A673 (cell line): ENCODE data around the gene NECAB2. TPM values are rescaled to one million over a fixed set of nuclear protein-coding genes. Genes with fewer than 3 reads are reported as not detected.

Experiments used
- BruUV-seq: library from RNA; stranded (reverse); fragments of 400-500 nt; replicated peaks from 2 replicates; lab custom pipeline; 2021; lab: Mats Ljungman, UMichigan
- CTCF ChIA-PET: fragments of 300-600 bp; sonication (Branson Sonifier 250); formaldehyde crosslinking; loops from one replicate; lab custom pipeline; 2022; ENCODE audit warnings: antibody characterized with exemption; lab: Charles Lee
- POLR2A ChIA-PET: fragments of 300-600 bp; sonication (Branson Sonifier 250); formaldehyde crosslinking; loops from one replicate; lab custom pipeline; 2022; ENCODE audit warnings: antibody characterized with exemption; ENCODE audit not compliant: low non-redundant PET; lab: Charles Lee
- DNase-seq: peaks from one replicate; pipeline ENCODE4 v3.0.0-alpha.2; 2015; ENCODE audit warnings: low spot score
- H3K27ac ChIP-seq: fragments of 200-600 bp; sonication (generic); 2 replicates; pipeline ENCODE4 v1.5.1; 2016; ENCODE audit warnings: mixed run types, low read depth, mild to moderate bottlenecking, mixed read lengths, antibody characterized with exemption, low read length; ENCODE audit not compliant: poor library complexity, severe bottlenecking
- H3K27me3 ChIP-seq: fragments of 200-600 bp; sonication (generic); replicated peaks from 2 replicates; pipeline ENCODE4 v1.6.1; 2017; ENCODE audit warnings: mixed run types, low read depth, mild to moderate bottlenecking, mixed read lengths, antibody characterized with exemption, low read length; ENCODE audit not compliant: insufficient read depth, poor library complexity
- H3K36me3 ChIP-seq: fragments of 200-600 bp; sonication (generic); 2 replicates; pipeline ENCODE4 v1.6.1; 2016; ENCODE audit warnings: mixed run types, mild to moderate bottlenecking, mixed read lengths, antibody characterized with exemption, low read length; ENCODE audit not compliant: insufficient read depth, poor library complexity, severe bottlenecking
- H3K4me1 ChIP-seq: fragments of 200-600 bp; sonication (generic); 2 replicates; pipeline ENCODE4 v1.6.1; 2017; ENCODE audit warnings: mixed run types, mild to moderate bottlenecking, mixed read lengths, antibody characterized with exemption, low read length; ENCODE audit not compliant: insufficient read depth, poor library complexity, severe bottlenecking
- H3K4me3 ChIP-seq: fragments of 200-600 bp; sonication (generic); 2 replicates; pipeline ENCODE4 v1.5.1; 2016; ENCODE audit warnings: low read depth, mixed run types, mild to moderate bottlenecking, mixed read lengths, low read length; ENCODE audit not compliant: poor library complexity, severe bottlenecking
- H3K9me3 ChIP-seq: fragments of 200-600 bp; sonication (generic); 2 replicates; pipeline ENCODE4 v1.6.1; 2016; ENCODE audit warnings: mixed run types, low read depth, mild to moderate bottlenecking, mixed read lengths, antibody characterized with exemption, low read length; ENCODE audit not compliant: poor library complexity, severe bottlenecking
- EZH2 ChIP-seq: fragments of 200-600 bp; sonication (generic); IDR thresholded peaks from 2 replicates; pipeline ENCODE4 v1.6.1; 2017; ENCODE audit warnings: borderline replicate concordance, low read depth, mild to moderate bottlenecking, mixed read lengths, antibody characterized with exemption, low read length; ENCODE audit not compliant: poor library complexity, severe bottlenecking
- intact Hi-C: fragments of 100-400 bp; cut with micrococcal nuclease; formaldehyde crosslinking; loops from one replicate; pipeline ENCODE4 v1.10.0; 2022; ENCODE audit not compliant: unreplicated experiment
- total RNA-seq: library from RNA; stranded (reverse); gene quantifications from 2 replicates; pipeline ENCODE4 v1.2.3, GENCODE V29; 2021
- TF ChIP-seq, protein P1 (sequence below): fragments of 300-800, 200-600 bp; sonication (generic); conservative IDR thresholded peaks from 2 replicates; pipeline ENCODE4 v1.5.1; 2017; ENCODE audit warnings: low read depth, mild to moderate bottlenecking, antibody characterized with exemption, low read length, moderate library complexity, mixed read lengths

NECAB2 gene
- total RNA-seq, 1 experiment from 2014 or later, result 0.80 TPM

DNA sequence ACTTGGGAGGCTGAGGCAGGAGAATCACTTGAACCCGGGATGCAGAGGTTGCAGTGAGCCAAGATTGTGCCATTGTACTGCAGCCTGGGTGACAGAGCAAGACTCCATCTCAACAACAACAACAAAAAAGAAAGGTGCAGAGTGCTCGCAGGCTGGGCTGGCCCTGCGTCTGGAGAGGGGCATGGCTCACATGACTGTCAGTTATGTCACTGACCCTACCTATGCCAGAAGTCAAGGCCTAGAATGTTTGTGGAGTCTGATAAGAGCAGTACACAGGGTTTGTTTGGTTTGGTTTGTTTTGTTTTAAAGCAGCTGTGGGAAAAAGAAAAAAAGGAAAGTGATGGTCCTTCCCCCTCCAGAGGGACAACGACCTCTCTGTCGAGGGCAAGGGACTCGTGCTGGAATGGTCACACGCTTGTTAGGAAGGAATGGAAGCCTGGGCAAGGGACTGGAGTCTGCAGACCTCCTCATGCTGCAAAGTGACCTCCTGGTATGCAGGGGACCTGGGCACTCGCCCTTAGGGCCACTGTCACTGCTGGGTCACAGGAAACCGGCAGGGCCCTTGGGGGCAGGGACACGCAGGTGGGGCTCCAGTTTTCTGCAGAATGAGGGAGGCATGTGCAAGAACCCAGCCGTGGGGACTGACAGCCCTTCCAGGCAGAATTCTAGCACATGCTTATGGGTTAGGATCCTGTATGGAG is 25.1 kb upstream of the NECAB2 start:
- no peaks in the 10 kb centered on the region for H3K4me1 ChIP-seq
- no TSS peak for BruUV-seq
- intact Hi-C loops, result no loop called here
- DNase-seq, result no peak
- TF ChIP-seq, protein P1, sequence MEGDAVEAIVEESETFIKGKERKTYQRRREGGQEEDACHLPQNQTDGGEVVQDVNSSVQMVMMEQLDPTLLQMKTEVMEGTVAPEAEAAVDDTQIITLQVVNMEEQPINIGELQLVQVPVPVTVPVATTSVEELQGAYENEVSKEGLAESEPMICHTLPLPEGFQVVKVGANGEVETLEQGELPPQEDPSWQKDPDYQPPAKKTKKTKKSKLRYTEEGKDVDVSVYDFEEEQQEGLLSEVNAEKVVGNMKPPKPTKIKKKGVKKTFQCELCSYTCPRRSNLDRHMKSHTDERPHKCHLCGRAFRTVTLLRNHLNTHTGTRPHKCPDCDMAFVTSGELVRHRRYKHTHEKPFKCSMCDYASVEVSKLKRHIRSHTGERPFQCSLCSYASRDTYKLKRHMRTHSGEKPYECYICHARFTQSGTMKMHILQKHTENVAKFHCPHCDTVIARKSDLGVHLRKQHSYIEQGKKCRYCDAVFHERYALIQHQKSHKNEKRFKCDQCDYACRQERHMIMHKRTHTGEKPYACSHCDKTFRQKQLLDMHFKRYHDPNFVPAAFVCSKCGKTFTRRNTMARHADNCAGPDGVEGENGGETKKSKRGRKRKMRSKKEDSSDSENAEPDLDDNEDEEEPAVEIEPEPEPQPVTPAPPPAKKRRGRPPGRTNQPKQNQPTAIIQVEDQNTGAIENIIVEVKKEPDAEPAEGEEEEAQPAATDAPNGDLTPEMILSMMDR, result no peak
- no peak for TF ChIP-seq EZH2
- H3K4me3 ChIP-seq, result no peak overlapping the region
- CTCF ChIA-PET, result no interaction called here
- no peaks in the 10 kb centered on the region for H3K36me3 ChIP-seq
- no peak overlapping the region for H3K27ac ChIP-seq
- no peaks in the 10 kb centered on the region for H3K9me3 ChIP-seq
- H3K27me3 ChIP-seq, result no peaks in the 10 kb centered on the region
- POLR2A ChIA-PET, result no interaction called here

DNA sequence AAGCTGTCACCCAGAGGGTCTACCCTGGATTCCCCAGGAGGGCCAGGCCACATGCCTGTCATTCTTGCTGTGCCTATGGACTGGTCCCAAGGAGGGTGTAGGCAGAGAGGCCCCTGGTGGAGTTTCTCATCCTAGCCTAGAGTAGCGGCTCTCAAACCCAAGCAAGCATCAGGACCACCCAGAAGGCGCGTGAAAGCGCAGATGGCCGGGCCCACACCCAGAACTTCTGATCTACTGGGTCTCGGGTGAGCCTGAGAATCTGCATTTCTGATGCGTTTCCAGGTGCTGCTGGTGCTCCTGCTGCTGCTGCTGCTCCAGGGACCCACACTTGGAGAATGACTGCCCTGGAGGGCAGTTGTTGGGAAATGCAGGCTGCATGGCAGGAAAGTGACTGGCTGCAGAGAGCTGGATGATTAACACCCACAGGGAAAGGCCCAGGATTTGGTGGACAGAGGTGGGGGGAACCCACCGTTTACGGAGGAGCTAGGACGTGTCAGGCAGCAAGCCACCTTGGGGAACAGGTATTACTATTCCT is 24.5 kb upstream of the NECAB2 start:
- Histone ChIP-seq H3K27ac (no peak overlapping the region), H3K4me1 (no peaks in the 10 kb centered on the region), H3K4me3 (no peak overlapping the region), H3K27me3 (no peaks in the 10 kb centered on the region), H3K36me3 (no peaks in the 10 kb centered on the region), H3K9me3 (no peaks in the 10 kb centered on the region)
- no peak for TF ChIP-seq EZH2
- TF ChIP-seq, protein P1, result no peak
- ChIA-PET CTCF (no interaction called here), POLR2A (no interaction called here)
- no TSS peak for BruUV-seq
- DNase-seq, result no peak
- intact Hi-C loops, result no loop called here

DNA sequence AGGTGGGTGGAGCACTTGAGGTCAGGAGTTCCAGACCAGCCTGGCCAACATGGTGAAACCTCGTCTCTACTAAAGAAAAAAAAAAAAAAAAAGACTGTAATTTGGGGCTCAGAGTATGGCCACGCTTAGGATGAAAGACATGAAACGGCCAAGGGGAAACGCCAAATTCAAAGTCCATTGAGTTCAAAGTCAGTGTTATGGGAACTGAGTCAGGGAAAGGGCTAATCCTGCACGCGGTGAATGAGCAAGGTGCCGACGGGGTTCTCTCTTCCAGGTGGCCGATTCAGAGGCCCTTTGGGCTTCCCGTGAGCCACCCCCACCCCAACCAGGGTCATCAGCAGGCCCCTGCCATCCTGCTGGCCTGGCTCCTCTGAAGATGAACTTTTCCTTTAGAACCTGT is 22.5 kb upstream of the NECAB2 start:
- DNase-seq, result no peak
- ChIA-PET POLR2A (no interaction called here), CTCF (no interaction called here)
- BruUV-seq, result no TSS peak
- no peak overlapping the region for H3K4me3 ChIP-seq
- intact Hi-C loops, result no loop called here
- TF ChIP-seq, protein P1, result no peak
- TF ChIP-seq EZH2, result no peak
- no peaks in the 10 kb centered on the region for H3K36me3 ChIP-seq
- no peaks in the 10 kb centered on the region for H3K27me3 ChIP-seq
- H3K9me3 ChIP-seq, result no peaks in the 10 kb centered on the region
- no peak overlapping the region for H3K27ac ChIP-seq
- no peaks in the 10 kb centered on the region for H3K4me1 ChIP-seq
